ENCODE results near the gene GIGYF2.

DNA sequence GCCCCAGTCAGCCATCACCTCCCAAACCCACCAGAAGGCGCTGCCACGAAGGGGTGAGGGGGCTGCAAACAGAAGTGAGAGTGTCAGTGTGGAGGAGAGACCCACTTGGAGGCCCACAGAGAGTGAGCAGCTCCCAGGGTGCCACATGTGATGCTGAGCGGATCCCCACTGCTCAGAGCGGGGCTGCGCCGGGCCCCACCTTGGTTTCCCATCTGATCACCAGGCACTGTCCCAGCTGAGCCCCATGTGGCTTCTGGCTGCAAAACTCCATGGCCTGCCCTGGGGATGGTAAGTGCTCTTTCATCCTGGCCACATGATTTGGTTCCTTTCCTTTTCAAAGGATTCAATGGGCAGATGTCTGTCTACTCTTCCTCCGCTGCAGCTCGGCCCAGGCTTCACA lies 196.7 kb downstream of the GIGYF2 start:
- TF ChIP-seq POLR2A (IDR thresholded peaks at IDR 0.05) (no peak), EP300 (IDR thresholded peaks at IDR 0.05) (no peak), CTCF (IDR thresholded peaks at IDR 0.05) (no peak), POLR2AphosphoS5 (IDR thresholded peaks at IDR 0.05) (no peak)
